Brain microvascular endothelial cell (primary cell): ENCODE measurements around the gene SIL1.
"Not testable (repeated sequence)": the region's sequence is repeated elsewhere in the genome, so short reads cannot be mapped to it uniquely, and the experiment has no call there.

Experiments used
- DNase-seq: peaks from one replicate; pipeline ENCODE4 v3.0.0-alpha.2; 2020
- H3K27ac ChIP-seq: fragments of 250-450 bp; sonication (Bioruptor Pico); 2 replicates; pipeline ENCODE4 v1.5.1; 2020; ENCODE audit warnings: mild to moderate bottlenecking, moderate library complexity
- H3K27me3 ChIP-seq: fragments of 250-450 bp; sonication (Bioruptor Pico); replicated peaks from 2 replicates; pipeline ENCODE4 v1.5.1; 2020; ENCODE audit warnings: mild to moderate bottlenecking
- H3K36me3 ChIP-seq: fragments of 250-450 bp; sonication (Bioruptor Pico); replicated peaks from 2 replicates; pipeline ENCODE4 v1.5.1; 2020; ENCODE audit warnings: mild to moderate bottlenecking
- H3K4me3 ChIP-seq: 2 replicates; pipeline ENCODE4 v1.5.1; 2011; ENCODE audit warnings: low read depth, mild to moderate bottlenecking, control low read depth, low read length, moderate library complexity
- CTCF ChIP-seq: IDR thresholded peaks from 2 replicates; pipeline ENCODE4 v1.5.1; 2011; ENCODE audit warnings: low read depth, mild to moderate bottlenecking, moderate library complexity, low read length, control low read depth, inconsistent platforms; ENCODE audit errors: missing control alignments
- in situ Hi-C: cut with HindIII; loops from 2 replicates; pipeline ENCODE4 v1.10.0; 2017; ENCODE audit warnings: low sequenced_read_pairs, low pct_ligation_motif_present

Gene SIL1

DNA sequence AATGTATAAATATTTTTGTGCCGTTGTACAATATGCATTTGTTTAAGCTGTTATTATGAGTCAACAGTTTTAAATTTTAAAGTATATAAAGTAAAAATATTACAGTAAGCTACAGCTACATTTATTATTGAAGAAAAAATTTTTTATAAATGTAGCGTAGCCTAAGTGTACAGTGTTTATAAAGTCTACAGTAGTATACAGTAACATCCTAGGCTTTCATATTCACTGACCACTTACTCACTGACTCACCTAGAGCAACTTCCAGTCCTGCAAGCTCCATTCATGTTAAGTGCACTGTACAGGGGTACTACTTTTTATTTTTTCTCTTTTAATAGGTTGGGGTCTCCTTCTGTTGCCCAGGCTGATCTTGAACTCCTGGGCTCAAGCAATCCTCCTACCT lies 30.6 kb downstream of the SIL1 start:
- in situ Hi-C loops, result no loop called here
- no peaks in the 10 kb centered on the region for H3K36me3 ChIP-seq
- H3K27ac ChIP-seq, result no peak overlapping the region
- H3K4me3 ChIP-seq, result no peak overlapping the region
- no peak for DNase-seq
- no peak for TF ChIP-seq CTCF
- no peaks in the 10 kb centered on the region for H3K27me3 ChIP-seq

- in situ Hi-C loops, result no loop called here
- H3K36me3 ChIP-seq, result no peaks in the 10 kb centered on the region
- no peak for DNase-seq
- no peak overlapping the region for H3K27ac ChIP-seq
- no peak overlapping the region for H3K4me3 ChIP-seq
- H3K27me3 ChIP-seq, result no peaks in the 10 kb centered on the region
- no peak for TF ChIP-seq CTCF
Observed at GRCh38 chr5:139167063-139167462, 31.1 kb downstream of the SIL1 start.

DNA sequence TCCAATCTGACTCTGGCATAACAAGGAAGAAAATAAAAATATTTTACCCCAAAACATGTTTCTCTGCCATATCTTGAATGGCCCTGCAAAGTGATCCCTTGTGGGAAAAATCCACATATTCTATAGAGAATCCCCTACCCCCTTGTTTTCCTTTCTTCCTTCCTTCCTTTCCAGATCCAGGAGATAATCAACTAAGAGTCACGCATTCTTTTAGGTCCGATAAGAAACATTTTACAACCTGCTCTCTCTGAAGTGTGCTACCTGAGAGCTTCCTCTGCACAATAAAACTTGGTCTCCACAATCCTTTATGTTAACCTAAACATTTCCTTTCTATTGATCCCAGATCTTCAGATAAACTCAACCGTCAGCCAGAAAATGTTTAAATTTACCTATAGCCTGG lies 33.3 kb downstream of the SIL1 start:
- H3K36me3 ChIP-seq, H3K4me3 ChIP-seq, H3K27me3 ChIP-seq, in situ Hi-C loops, H3K27ac ChIP-seq, DNase-seq: not testable (repeated sequence)

GRCh38 chr5:139164020-139164419 lies 34.1 kb downstream of the SIL1 start:
- in situ Hi-C loops, result no loop called here
- H3K4me3 ChIP-seq, result no peak overlapping the region
- DNase-seq, result peak; percentile 29

DNA sequence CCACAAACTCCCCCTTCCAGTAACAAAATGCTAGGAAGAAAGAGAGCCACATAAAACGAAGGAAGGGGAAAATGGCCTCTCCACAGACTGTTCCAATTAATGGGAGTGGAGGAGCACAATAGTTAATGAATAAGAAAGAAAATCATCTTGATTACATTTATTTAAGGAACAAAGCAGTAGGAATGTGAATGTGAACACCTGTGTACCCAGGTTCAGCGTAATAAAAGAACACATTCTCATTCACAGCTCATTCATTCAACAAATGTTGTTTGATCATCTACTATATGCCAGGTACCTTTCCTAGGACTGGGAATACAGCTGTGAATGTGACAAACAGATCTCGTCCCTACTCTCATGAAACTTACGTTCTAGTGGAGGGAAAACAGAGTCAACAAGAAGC lies 35.7 kb downstream of the SIL1 start:
- Histone ChIP-seq H3K36me3 (no peaks in the 10 kb centered on the region), H3K4me3 (no peak overlapping the region), H3K27ac (no peak overlapping the region), H3K27me3 (no peaks in the 10 kb centered on the region)
- in situ Hi-C loops, result no loop called here
- DNase-seq, result no peak
- no peak for TF ChIP-seq CTCF

More at GRCh38 chr5:139164020-139164419, 34.1 kb downstream of the SIL1 start:
- Histone ChIP-seq H3K27me3 (no peaks in the 10 kb centered on the region), H3K36me3 (no peaks in the 10 kb centered on the region), H3K27ac (no peak overlapping the region)
- no peak for TF ChIP-seq CTCF

- no peak overlapping the region for H3K27ac ChIP-seq
- in situ Hi-C loops, result no loop called here
- H3K36me3 ChIP-seq, result no peaks in the 10 kb centered on the region
- TF ChIP-seq CTCF, result no peak
- H3K27me3 ChIP-seq, result no peaks in the 10 kb centered on the region
- no peak for DNase-seq
- no peak overlapping the region for H3K4me3 ChIP-seq
Observed at GRCh38 chr5:139158791-139159190, 39.4 kb downstream of the SIL1 start.
